ENCODE measurements around the gene SHROOM2.

The SHROOM2 gene

GRCh38 chrX:9907645-9908387 lies 121.6 kb downstream of the SHROOM2 start:
- TF ChIP-seq JUND (IDR thresholded peaks at IDR 0.05; ENCODE audit: low read depth): no peak
- no peak for DNase-seq (ENCODE audit: low read depth in 1 of 2, low spot score in 1 of 2)
- in situ Hi-C loops (cut with HindIII; ENCODE audit: low pct_unique_long_range_greater_than_20kb, low sequenced_read_pairs): no loop called here

DNA sequence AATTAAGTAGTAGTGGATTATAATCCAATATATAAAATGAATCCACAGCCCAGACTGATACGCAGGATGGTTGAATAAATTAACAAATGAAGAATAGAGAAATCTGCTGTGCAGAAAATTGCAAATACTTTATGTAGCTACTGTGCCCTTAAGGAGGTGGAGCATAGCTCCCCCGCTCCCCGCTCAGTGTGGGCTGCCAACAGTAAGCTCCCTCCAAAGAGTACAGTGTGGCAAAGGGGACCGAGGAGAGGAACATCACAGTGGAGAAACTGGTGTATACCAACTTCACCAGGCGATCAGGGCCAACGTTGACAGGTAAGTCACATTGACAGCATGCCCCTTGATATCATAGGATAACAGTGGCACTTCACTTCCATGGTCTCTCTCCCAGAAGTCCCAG lies 123.0 kb downstream of the SHROOM2 start:
- in situ Hi-C loops (cut with HindIII; ENCODE audit: low pct_unique_long_range_greater_than_20kb, low sequenced_read_pairs): no loop called here
- no peak for TF ChIP-seq JUND (IDR thresholded peaks at IDR 0.05; ENCODE audit: low read depth)
- DNase-seq (ENCODE audit: low read depth in 1 of 2, low spot score in 1 of 2): no peak

GRCh38 chrX:9911487-9911886 lies 125.3 kb downstream of the SHROOM2 start:
- DNase-seq (ENCODE audit: low read depth in 1 of 2, low spot score in 1 of 2): peak; percentile 52 to 71
- in situ Hi-C loops (cut with HindIII; ENCODE audit: low pct_unique_long_range_greater_than_20kb, low sequenced_read_pairs): no loop called here
- no peak for TF ChIP-seq JUND (IDR thresholded peaks at IDR 0.05; ENCODE audit: low read depth)

DNA sequence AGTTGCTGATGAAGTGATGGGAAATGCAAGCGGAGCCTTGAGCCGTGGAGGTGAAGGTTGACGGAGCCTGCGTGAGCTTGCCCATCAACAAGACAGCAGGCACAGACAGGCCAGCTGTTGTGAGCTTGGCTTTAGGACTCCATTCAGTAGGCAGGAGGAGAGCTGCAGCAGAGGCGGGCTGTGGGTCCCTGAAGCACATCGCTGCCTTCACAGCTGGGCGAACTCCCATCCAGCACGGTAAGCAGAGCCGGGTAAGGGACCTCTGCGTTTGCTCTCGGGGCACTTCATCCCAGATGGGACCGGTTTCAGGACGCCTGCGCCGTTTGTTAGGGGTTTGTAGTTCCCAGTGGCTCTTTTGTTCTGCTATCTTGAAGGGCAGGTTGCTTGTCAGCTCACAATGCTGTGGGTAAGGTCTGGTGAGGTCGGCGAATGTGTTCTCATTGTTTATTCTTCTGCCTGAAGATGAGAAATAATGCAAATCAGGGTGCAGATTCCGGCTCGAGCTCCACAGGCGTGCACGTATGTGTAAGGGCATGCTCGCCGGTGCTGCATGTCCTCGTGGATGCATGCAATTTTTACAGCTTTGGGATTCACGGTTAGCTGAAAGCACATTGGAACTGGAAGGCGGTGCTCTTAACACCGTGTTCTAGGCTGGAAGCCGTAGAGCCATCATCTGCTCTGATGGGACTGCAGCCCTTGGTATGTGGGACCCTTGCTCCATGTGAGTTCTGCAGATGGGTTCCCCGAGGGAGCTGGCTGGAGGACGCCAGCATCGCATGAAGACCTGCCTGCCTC lies 126.3 kb downstream of the SHROOM2 start:
- TF ChIP-seq JUND (IDR thresholded peaks at IDR 0.05; ENCODE audit: low read depth): no peak
- no peak for DNase-seq (ENCODE audit: low read depth in 1 of 2, low spot score in 1 of 2)
- in situ Hi-C loops (cut with HindIII; ENCODE audit: low pct_unique_long_range_greater_than_20kb, low sequenced_read_pairs): no loop called here

- no peak for TF ChIP-seq JUND (IDR thresholded peaks at IDR 0.05; ENCODE audit: low read depth)
- no peak for DNase-seq (ENCODE audit: low read depth in 1 of 2, low spot score in 1 of 2)
- in situ Hi-C loops (cut with HindIII; ENCODE audit: low pct_unique_long_range_greater_than_20kb, low sequenced_read_pairs): no loop called here
Observed at GRCh38 chrX:9913146-9913433, 126.9 kb downstream of the SHROOM2 start.

GRCh38 chrX:9917861-9918260 lies 131.6 kb downstream of the SHROOM2 start:
- DNase-seq (ENCODE audit: low read depth in 1 of 2, low spot score in 1 of 2): no peak
- TF ChIP-seq JUND (IDR thresholded peaks at IDR 0.05; ENCODE audit: low read depth): no peak
- in situ Hi-C loops (cut with HindIII; ENCODE audit: low pct_unique_long_range_greater_than_20kb, low sequenced_read_pairs): no loop called here

DNA sequence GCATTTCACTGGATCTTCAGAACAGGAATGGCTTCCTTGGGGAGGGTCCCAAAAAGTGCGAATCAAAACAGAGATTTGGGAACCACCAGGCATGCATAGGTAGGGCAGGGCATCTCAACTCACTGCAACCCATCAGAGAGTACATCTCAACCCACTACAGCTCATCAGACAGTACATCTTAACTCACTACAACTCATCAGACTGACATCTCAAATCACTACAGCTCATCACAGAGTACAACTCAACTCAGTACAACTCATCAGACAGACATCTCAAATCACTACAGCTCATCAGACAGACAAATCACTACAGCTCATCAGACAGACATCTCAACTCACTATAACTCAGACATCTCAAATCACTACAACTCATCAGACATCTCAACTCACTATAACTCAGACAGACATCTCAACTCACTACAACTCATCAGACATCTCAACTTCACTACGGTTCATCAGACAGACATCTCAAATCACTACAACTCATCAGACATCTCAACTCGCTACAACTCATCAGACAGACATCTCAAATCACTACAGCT lies 133.5 kb downstream of the SHROOM2 start:
- no peak for DNase-seq (ENCODE audit: low read depth in 1 of 2, low spot score in 1 of 2)
- in situ Hi-C loops (cut with HindIII; ENCODE audit: low pct_unique_long_range_greater_than_20kb, low sequenced_read_pairs): no loop called here
- TF ChIP-seq JUND (IDR thresholded peaks at IDR 0.05; ENCODE audit: low read depth): no peak

DNA sequence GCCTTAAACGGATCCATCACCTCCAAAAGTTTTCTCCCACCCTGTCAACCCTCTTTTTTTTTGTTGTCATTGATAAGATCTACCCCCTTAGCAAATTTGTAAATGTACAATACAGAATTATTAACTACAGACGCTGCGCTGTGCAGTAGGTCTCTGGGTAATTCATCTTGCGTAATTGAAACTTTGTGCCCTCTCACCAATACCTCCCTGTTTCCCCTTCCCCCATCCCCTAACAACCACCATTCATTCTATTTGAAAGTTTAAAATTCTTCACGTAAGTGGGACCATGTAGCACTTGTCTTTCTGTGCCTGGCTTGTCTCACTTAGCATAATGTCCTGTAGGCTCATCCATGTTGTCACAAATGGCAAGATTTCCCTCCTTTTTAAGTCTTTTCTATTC lies 135.2 kb downstream of the SHROOM2 start:
- in situ Hi-C loops (cut with HindIII; ENCODE audit: low pct_unique_long_range_greater_than_20kb, low sequenced_read_pairs): no loop called here

DNA sequence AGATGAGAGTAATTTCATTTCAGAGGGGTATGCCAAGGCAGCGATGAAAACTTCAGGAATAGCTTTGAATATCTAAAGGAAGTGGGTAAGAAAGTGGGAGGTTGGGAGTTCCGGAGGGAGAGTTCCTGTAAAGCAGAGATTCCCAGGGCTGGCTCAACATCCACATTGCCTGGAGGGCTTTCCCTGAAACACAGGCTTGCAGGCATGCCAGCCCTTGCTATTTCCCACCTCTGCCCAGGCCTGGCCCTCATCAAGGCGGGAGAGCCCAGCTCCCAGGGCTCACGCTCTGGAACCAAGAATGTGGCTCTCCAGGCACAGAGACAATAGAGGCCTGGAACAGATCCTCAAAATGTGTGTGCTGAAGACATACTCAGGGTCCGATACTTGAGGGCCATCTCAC lies 137.1 kb downstream of the SHROOM2 start:
- in situ Hi-C loops (cut with HindIII; ENCODE audit: low pct_unique_long_range_greater_than_20kb, low sequenced_read_pairs): no loop called here
- DNase-seq (ENCODE audit: low read depth in 1 of 2, low spot score in 1 of 2): no peak
- TF ChIP-seq JUND (IDR thresholded peaks at IDR 0.05; ENCODE audit: low read depth): no peak

More for the DNA sequence above, 135.2 kb downstream of the SHROOM2 start:
- no peak for TF ChIP-seq JUND (IDR thresholded peaks at IDR 0.05; ENCODE audit: low read depth)
- DNase-seq (ENCODE audit: low read depth in 1 of 2, low spot score in 1 of 2): no peak

- in situ Hi-C loops (cut with HindIII; ENCODE audit: low pct_unique_long_range_greater_than_20kb, low sequenced_read_pairs): no loop called here
- TF ChIP-seq JUND (IDR thresholded peaks at IDR 0.05; ENCODE audit: low read depth): no peak
- DNase-seq (ENCODE audit: low read depth in 1 of 2, low spot score in 1 of 2): no peak
Observed at GRCh38 chrX:9926002-9926401, 139.8 kb downstream of the SHROOM2 start.

DNA sequence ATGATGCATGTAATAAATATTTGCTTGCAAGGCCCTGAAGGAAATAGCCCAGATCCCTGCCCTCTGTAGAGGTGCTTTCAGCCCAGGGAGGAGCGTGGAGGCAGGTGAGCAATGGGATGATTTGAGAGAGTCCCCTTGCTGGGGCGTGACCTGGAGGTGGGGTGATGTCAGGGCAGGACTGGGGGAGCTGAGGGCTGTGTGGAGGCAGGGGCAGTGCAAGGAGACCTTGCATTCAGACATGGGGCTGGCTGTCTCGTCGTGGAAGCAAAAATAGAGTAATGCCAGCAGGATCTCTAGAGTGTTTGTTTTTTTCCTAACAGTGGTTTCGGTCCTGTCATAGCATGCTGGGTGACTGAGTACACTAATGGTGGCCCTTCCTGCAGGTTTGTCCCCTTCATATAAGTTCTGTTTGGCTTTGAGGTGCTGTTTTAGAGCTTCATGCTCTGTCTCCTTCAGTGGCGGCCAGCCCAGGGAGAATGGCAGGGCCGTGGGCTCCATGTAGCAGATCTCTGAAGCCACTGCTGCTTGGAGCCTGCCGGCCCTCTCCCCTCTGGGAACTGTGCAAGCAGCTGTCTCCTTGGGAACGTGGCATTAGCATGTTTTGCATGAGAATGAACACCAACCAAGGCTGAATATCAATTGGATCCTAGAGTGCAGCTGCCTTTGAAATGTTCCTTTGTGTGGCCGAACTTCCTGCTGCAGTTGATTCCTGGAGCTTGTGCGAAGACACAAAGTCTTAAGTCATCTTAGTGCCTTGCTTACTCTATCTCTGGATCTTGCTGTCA lies 141.7 kb downstream of the SHROOM2 start:
- no peak for DNase-seq (ENCODE audit: low read depth in 1 of 2, low spot score in 1 of 2)
- in situ Hi-C loops (cut with HindIII; ENCODE audit: low pct_unique_long_range_greater_than_20kb, low sequenced_read_pairs): no loop called here
- no peak for TF ChIP-seq JUND (IDR thresholded peaks at IDR 0.05; ENCODE audit: low read depth)

- no peak for TF ChIP-seq JUND (IDR thresholded peaks at IDR 0.05; ENCODE audit: low read depth)
- no peak for DNase-seq (ENCODE audit: low read depth in 1 of 2, low spot score in 1 of 2)
- in situ Hi-C loops (cut with HindIII; ENCODE audit: low pct_unique_long_range_greater_than_20kb, low sequenced_read_pairs): no loop called here
Observed at GRCh38 chrX:9935436-9935835, 149.2 kb downstream of the SHROOM2 start.

- in situ Hi-C loops (cut with HindIII; ENCODE audit: low pct_unique_long_range_greater_than_20kb, low sequenced_read_pairs): no loop called here
- no peak for DNase-seq (ENCODE audit: low read depth in 1 of 2, low spot score in 1 of 2)
- TF ChIP-seq JUND (IDR thresholded peaks at IDR 0.05; ENCODE audit: low read depth): no peak
Observed at GRCh38 chrX:9937761-9938160, 151.5 kb downstream of the SHROOM2 start.
